Stimulated activated CD4-positive, alpha-beta T cell treated with anti-CD3 and anti-CD28 coated beads, Interleukin-2, amount 100 ng/mL, for 4 hours (primary cell): ENCODE results near the gene CTBP2.

Source experiments
- DNase-seq: peaks from one replicate; pipeline ENCODE4 v3.0.0-alpha.2; 2020; ENCODE audit warnings: low read depth

Gene CTBP2

DNA sequence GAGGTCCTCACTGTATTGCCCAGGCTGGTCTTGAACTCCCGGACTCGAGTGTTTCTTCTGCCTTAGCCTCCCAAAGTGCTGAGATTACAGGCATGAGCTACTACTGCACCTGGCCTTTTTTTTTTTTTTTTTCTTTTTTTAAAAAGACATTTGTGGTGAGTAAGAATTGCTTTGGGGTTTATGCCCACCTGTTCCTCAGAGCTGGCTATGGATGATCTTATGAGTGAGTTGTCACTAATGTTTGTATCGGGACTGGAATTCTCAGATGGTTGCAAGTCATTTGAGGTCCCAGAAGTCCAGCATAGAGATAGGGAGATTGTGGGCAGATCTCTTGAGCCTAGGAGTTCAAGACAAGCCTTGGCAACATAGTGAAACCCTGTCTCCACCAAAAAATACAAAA, 183.2 kb downstream of the CTBP2 start:
- no peak for DNase-seq

DNA sequence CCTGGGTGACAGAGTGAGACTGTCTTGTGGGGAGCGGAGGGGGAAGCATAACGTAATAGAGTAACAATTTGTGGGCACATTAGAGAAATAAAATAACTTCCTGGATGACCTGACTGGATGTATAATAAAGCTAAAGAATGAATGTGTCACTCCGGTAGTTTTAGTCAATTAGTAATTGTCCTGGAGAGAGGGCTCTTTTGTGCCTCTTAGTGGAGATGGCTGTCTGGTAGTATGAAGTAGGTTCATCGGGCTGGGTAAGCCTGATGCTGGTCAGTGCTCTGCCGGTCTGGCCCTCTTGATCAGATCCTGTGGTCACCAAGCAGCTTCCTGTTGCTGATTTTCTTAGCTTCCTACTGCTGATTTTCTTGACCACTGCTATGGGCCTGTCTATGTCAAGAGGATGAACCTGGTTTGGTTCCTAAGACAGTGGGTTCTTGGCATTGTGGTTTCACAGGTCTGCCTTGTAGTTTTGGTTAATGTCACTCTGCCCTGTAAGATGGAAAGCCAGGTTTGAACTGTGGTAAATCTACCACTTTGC, 184.3 kb downstream of the CTBP2 start:
- DNase-seq = no peak

DNA sequence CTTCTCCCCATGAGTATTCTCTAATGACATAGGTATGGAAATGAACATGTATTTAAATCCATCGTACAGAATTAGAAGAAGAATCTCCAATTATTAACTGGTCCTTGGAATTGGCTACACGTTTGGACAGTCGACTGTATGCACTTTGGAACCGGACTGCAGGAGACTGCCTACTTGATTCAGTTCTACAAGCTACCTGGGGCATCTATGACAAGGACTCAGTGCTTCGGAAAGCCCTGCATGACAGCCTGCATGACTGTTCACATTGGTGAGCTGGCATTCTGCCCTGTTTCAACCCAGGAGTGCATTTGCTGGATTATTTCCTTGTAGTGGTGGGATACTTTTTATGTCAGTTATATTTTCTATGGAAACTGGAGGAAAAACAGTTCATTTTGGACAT, 186.2 kb downstream of the CTBP2 start:
- DNase-seq = no peak

DNA sequence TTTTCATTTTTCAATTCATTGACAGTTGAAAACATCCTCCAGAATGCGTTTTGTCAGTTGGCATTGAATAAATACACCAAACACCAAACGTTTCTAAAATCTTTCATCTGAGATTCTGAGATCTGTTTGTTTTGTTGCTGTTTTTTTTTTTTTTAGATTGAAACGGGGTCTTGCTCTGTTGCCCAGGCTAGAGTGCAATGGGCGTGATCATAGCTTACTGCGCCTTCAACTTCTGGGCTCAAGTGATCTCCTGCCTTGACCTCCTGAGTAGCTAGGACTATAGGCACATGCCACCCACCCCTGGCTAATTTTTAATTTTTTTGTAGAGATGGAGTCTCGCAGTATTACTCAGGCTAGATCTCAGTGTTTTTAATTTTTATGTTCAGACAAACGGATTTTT, 187.7 kb downstream of the CTBP2 start:
- DNase-seq = no peak

GRCh38 chr10:124971276-124971675, 189.1 kb downstream of the CTBP2 start:
- DNase-seq = no peak

DNA sequence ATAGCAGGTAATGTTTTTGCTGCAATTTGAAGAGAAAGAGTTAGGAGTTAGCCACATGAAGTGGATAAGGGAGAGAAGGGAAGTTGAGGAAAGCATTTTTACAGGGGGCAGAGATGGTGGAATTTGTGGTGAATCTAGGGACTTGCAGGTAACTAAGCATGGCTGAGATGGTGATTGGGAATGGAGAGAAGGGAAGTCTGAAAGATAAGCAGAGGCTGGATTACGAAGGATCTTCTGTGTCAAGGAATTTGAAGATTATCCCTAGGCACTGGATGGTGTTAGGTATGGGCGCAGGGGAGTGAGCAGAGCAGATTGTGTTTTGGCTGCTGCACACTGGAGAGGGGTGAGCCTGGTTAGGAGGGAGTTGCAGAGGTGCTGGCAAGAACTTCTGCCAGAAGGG, 193.1 kb downstream of the CTBP2 start:
- no peak for DNase-seq

DNA sequence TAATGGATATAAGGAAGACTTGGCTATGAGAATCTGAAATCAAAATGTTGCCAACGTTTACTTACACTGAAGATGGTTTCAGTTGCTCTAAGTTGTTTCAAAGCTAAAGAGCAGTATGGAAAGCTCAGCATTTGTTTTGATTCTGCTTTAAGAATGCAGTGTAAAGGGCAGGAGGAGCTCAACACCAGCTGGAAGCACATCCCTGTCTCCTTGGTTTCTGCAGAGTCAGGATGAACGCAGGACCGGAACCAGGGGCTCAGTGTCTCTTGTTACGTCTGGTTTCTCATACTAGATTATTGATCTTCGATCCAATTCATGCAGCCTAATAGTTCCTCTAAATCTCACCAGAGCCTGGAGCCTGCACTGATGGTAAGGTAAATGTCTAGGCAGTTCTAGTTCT, 194.4 kb downstream of the CTBP2 start:
- no peak for DNase-seq

DNA sequence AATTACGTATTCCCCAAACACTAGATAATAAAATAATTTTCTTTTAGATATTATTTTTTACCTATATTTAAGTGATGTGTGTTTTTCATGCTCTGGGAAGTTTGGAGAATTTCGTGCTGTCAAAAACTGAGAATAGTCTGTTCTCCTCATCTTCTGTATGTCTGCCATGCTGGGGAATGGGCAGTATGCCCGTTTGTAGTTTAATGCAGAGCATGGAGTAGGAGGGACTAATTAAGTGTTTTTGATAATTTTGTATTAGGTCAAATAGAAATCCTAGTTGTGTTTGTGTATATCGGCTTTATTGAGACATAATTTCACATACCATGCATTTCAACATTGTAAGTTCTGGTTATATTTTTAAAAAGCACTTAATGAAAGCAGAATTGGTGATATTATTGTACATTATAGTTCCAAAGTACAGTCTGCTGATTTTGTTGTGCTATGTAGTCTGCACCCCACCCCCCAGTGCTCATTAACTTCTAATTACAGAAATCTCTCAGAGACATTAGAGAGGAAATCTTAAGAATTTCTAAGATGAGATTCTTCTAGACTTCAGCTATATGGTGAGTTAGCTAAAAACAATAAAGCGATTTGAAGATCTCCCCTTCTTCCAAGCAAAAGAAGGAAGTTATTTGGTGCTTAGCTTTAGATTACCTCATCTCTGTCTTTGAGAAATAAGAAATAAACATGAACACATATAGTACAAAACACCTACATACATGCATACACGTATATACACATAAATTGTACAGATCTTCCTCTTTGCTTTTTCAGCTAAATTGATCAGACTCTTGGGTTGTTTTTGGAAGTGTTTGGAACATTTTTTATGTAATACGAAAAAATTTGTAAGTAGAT, 196.3 kb downstream of the CTBP2 start:
- DNase-seq = no peak

GRCh38 chr10:124962421-124962820, 197.9 kb downstream of the CTBP2 start:
- no peak for DNase-seq

GRCh38 chr10:124961248-124961570, 199.2 kb downstream of the CTBP2 start:
- DNase-seq = no peak

DNA sequence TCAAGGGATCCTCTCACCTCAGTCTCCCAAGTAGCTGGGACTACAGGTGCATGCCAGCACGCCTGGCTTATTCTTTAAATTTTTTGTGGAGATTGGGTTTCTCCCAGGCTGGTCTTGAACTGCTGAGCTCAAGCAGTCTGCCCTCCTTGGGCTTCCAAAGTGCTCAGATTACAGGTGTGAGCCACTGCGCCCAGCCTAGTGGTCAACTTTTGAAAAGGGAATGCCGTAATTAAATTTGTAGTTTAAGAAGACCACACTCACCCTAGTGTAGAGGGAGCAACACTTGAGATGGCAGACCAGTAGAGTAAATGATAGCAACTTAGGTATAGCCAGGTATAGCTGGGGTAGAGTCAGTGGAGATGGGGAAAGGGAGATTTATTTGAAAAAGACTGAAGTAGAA, 200.8 kb downstream of the CTBP2 start:
- no peak for DNase-seq

GRCh38 chr10:124957404-124957947, 202.9 kb downstream of the CTBP2 start:
- DNase-seq = no peak

DNA sequence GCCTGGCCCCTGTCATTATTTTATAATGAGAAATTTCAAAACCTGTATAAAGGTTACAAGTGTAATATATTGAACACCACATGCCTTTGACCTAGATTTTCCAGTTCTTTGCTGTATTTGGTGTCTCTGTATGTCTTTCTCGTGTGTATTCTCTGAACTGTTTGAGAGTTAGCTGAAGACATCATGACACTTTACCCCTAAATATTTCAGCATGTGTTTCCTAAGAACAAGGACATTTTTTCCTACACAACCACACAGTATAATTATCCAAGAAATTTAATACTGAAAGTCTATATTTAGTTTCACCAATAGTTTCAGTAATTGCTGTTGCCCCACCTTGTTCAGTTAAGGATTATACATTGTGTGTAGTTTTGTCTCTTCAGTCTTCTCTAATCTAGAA, 203.6 kb downstream of the CTBP2 start:
- no peak for DNase-seq

GRCh38 chr10:124955868-124956267, 204.5 kb downstream of the CTBP2 start:
- no peak for DNase-seq

GRCh38 chr10:124955243-124955642, 205.1 kb downstream of the CTBP2 start:
- DNase-seq = no peak

DNA sequence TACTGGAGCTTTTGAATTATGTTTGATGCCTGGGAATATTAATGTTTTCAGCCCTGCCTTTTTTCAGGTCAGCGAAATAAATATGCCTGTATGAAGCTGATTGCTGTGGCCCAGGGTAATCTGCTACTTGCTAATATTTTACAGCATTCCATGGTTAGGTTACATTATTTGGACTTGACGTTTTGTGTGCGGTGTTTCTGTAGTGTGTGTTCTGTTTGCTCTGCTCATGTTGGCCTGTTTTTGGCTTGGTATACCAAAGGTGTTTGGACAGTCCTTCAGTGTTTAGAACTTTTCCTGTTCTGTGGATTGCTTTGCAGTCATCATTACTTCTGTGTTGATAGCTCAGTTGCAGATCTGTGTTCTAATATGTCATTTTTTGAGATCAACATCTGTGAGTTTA, 206.9 kb downstream of the CTBP2 start:
- no peak for DNase-seq

- no peak for DNase-seq
These were observed 208.2 kb downstream of the CTBP2 start for GRCh38 chr10:124952123-124952522.

DNA sequence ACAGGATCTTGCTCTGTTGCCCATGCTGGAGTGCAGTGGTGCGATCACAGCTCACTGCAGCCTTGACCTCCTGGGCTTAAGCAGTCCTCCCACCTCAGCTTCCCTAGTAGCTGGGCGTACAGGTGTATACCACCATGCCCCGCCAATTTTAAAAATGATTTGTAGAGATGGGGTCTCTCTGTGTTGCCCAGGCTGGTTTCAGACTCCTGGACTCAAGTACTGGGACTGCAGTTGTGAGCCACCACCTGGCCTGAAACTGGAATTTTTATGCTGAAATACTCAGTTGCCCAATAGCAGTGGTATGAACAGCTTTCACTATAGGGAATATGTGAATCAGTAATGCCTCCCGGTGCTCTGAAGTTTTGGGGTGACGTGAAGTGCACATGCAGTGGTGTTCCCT, 210.8 kb downstream of the CTBP2 start:
- no peak for DNase-seq

DNA sequence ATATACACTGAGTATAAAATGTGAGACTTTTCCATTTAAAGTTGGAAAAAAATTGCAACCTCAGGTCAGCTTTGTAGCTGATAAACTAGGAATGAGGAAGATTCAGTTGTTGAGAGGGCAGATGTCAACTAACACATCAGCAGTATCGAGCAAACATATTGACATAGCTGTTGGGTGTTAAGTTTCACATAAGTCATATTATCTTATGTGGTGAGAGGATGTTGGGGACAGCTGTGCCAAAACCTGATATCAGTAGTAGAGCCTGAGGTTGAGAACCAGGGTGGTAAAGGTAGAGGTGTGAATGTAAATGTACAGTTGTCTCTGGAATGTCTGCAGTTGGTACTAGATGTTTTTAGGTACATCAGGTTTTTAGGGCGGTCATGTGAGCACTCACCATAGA, 213.4 kb downstream of the CTBP2 start:
- no peak for DNase-seq

DNA sequence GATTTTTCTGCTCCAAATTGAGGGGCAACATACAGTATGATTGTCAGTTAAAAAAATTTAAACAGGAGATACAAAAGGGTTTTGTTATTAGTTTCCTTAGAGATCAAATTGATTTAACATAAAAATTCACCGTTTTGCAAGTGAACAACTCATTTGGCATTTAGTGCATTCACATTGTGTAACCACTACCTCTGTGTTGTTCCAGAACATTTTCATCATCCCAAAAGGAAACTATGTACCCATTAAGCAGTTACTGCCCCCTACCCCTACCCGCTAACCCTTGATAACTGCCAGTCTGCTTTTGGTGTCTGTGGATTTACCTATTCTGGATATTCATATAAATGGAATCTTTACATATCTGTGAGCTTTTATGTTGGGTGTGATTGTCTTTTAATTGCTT, 215.4 kb downstream of the CTBP2 start:
- DNase-seq = no peak

- no peak for DNase-seq
These were observed 216.9 kb downstream of the CTBP2 start for GRCh38 chr10:124943301-124944092.

- no peak for DNase-seq
These were observed 217.8 kb downstream of the CTBP2 start for GRCh38 chr10:124942317-124943169.
